Muscle of leg (tissue), 11 donors: Measurements from ENCODE around the gene LGALS3BP. TPM values are rescaled to one million over a fixed set of nuclear protein-coding genes. Genes with fewer than 3 reads are reported as not detected.
"Not testable (repeated sequence)": the region's sequence is repeated elsewhere in the genome, so short reads cannot be mapped to it uniquely, and the experiment has no call there.

Experiments used
- DNase-seq: peaks from one replicate; pipeline ENCODE4 v3.0.0; 2013
- H3K27ac ChIP-seq: one replicate; pipeline ENCODE4 v1.5.1; 2013; ENCODE audit warnings: mild to moderate bottlenecking, low read length, control low read depth
- H3K27me3 ChIP-seq: one replicate; pipeline ENCODE4 v1.6.1; 2013; ENCODE audit warnings: low read length; ENCODE audit not compliant: control insufficient read depth, insufficient read depth
- H3K36me3 ChIP-seq: one replicate; pipeline ENCODE4 v1.6.1; 2013; ENCODE audit warnings: low read length; ENCODE audit not compliant: control insufficient read depth, insufficient read depth
- H3K4me1 ChIP-seq: one replicate; pipeline ENCODE4 v1.6.1; 2013; ENCODE audit warnings: low read length; ENCODE audit not compliant: control insufficient read depth, insufficient read depth
- H3K4me3 ChIP-seq: one replicate; pipeline ENCODE4 v1.5.1; 2013; ENCODE audit warnings: low read length, control low read depth
- H3K9me3 ChIP-seq: replicated peaks from 2 replicates; pipeline ENCODE4 v1.6.1; 2013; ENCODE audit warnings: low read depth, low read length; ENCODE audit not compliant: control insufficient read depth
- WGBS: methylation state at CpG from one replicate; pipeline ENCODE4 v1.1.5; 2013; ENCODE audit warnings: missing lambda C conversion rate; ENCODE audit not compliant: insufficient coverage; 5-methylcytosine and 5-hydroxymethylcytosine counted together
- polyA plus RNA-seq, 8 donors: library from polyadenylated mRNA; unstranded; fragments of 120-200 nt; gene quantifications; one replicate each; pipeline versions ENCODE4 v1.2.1 to v1.2.3, GENCODE V29; 2013; ENCODE audit warnings: inconsistent platforms in 1 of 8, low replicate concordance in 1 of 8; ENCODE audit not compliant: insufficient read length in 8 of 8, insufficient read depth in 1 of 8
- total RNA-seq: library from RNA; stranded (reverse); fragments of 120-200 nt; gene quantifications from one replicate; pipeline ENCODE4 v1.2.4, GENCODE V29; 2013

Gene LGALS3BP
- total and polyA plus RNA-seq, 9 donors, result 31.9 to 78.6 (median 57.4) TPM

DNA sequence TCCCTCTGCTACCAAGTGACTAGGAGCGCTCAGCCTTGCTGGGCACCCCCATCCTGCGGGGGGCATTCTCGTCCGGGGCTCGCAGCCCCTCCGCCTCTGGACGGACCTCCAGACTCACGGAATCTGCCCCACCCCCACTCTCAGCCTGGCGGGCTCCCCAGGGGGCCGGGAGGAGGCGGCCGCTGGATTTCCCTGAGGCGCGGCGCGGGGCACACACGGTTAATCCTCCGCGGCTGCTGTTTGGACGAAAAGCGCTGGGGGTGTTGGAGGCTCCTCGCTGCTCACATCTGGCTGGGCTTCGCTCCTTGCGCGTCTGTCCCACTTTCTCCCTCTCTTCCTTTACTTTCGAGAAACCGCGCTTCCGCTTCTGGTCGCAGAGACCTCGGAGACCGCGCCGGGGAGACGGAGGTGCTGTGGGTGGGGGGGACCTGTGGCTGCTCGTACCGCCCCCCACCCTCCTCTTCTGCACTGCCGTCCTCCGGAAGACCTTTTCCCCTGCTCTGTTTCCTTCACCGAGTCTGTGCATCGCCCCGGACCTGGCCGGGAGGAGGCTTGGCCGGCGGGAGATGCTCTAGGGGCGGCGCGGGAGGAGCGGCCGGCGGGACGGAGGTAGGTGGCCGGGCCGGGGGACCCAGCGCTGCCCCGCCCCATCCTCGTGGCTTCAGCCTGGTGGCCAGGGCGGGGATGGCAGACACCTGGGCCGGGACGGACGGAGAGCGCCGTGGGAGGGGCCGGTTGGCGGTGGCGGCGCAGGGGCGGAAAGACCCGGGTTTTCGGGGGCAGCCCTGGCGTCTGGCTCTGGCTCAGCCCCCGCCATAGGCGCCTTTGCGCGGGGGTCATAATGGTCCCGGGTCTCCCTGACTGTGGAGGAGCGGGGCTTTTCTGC lies 44.4 kb upstream of the LGALS3BP start, which contains the start of gene C1QTNF1:
Gene C1QTNF1 (plus strand): TSS at position 284 of the 886 bp plus-strand sequence. CDS start 19,800 bp downstream, outside the sequence.
- Histone ChIP-seq H3K9me3 (no peaks in the 10 kb centered on the region), H3K36me3 (no peaks in the 10 kb centered on the region), H3K4me3 (peak within 1 kb of the TSS; percentile 51), H3K27ac (no peak within 1 kb of the TSS), H3K4me1 (peaks cover 55% of the 10 kb centered on the region), H3K27me3 (peaks cover 88% of the 10 kb centered on the region)
- peak; percentile 88 for DNase-seq
- 2% methylated on average over 59 of the region's 77 CpGs for WGBS

DNA sequence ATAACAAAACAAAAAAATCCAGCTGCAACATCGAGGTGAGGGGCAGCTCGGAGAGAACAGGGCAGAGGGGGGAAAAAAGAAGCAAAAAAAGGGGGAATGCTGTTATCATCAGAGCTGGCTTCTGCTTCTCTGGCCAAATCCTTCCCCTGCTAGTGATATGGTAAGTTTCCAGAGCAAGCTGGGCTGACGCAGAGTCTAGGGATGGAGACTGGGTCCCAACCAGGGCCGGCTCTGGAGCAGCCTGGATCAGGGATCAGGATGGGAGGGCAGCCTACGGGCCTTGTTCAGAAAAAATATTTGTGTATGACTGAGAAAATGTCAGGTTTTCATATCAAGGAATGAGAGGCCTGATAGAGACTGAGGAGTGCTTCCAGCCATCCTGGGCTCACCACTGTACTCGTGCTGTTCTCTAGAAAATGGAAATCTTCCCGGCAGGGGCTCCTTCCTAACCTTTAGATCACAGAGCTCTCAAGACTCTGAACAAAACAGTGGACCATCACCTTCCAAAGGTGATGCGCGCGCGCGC lies 43.5 kb upstream of the LGALS3BP start:
- no peak for DNase-seq

DNA sequence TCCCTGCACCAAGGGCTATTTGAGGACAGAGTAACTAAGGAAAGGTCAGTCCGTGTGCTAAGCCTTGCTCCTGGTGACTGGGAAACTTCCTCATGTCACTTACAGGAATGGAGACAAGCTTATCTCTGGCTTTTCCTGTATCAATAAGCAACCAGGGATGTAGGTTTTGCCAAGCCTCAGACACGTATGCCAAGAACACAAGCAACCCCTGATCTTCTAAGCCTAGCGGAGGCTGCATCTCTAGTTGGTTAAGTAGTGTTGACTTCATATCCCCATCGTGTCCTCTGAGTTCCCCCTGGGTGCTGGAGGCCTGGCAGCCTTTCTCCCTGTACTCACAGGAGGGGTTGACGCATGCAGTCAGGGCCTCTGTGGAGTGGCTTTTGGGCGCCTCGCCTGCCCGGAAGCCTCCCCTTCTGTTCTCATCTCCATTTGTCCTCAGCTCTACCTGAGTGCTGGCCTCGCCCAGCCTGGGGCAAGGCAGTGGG lies 42.8 kb upstream of the LGALS3BP start:
- Histone ChIP-seq H3K4me1 (peaks cover 47% of the 10 kb centered on the region), H3K4me3 (no peak overlapping the region), H3K27ac (no peak overlapping the region), H3K9me3 (no peaks in the 10 kb centered on the region), H3K27me3 (peaks cover 72% of the 10 kb centered on the region), H3K36me3 (no peaks in the 10 kb centered on the region)
- 82% methylated on average over 6 of the region's 9 CpGs for WGBS
- no peak for DNase-seq

More for the DNA sequence above, 43.5 kb upstream of the LGALS3BP start:
- Histone ChIP-seq H3K36me3 (no peaks in the 10 kb centered on the region), H3K4me1 (peaks cover 54% of the 10 kb centered on the region), H3K4me3 (no peak overlapping the region), H3K27ac (no peak overlapping the region), H3K27me3 (peaks cover 79% of the 10 kb centered on the region), H3K9me3 (no peaks in the 10 kb centered on the region)
- 74% methylated on average over 5 of the region's 12 CpGs for WGBS

DNA sequence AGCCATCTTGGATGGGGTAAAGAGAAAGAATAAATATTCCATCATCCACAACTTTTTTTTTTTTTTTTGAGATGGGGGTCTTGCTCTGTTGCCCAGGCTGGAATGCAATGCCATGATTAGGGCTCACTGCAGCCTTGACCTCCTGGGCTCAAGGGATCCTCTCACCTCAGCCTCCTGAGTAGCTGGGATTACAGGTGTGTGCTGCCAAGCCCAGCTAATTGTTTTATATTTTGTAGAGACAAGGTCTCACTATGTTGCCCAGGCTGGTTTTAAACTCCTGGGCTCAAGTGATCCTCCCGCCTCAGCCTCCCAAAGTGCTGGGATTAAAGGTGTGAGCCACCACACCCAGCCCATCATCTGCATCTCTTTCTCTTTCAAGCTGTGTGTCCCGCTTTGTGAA lies 42.2 kb upstream of the LGALS3BP start:
- not testable (repeated sequence) for H3K36me3 ChIP-seq, H3K4me3 ChIP-seq, H3K9me3 ChIP-seq, DNase-seq, H3K27ac ChIP-seq
- 86% methylated on average over 2 of the region's 2 CpGs for WGBS
- Histone ChIP-seq H3K27me3 (peaks cover 66% of the 10 kb centered on the region), H3K4me1 (peaks cover 41% of the 10 kb centered on the region)

DNA sequence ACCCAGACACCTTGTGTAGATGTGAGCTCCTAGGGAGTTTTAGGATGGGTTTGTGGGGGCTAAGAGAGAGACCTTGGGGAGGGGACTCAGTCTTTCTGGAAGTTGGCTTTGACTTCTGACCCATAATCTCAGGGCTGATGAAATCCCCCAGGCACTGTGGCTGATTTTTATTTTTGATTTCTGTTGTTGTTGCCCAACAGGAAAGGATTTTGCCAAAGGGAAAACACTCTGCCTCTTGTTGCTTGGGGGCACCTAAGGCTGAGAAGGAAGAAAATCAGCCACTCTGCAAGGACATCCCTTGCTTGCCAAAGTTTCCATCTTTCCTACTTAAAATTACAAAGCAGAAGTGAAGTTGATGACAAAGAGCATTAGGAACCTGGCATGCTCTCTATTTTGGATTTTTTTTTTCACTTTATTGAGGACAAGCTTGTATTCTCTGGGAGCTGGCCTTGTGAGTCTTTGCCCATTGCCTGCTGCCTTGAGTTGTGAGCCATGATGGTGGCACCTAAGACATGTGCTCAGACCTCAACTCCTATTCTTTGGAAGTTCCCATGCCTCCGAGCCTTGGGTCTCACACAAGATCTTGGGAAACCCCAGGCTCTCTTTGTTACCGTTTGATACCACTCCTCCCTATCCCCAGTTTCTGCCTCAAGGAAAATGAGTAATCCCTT lies 41.0 kb upstream of the LGALS3BP start:
- H3K4me3 ChIP-seq, result no peak overlapping the region
- H3K27ac ChIP-seq, result no peak overlapping the region
- H3K36me3 ChIP-seq, result no peaks in the 10 kb centered on the region
- H3K9me3 ChIP-seq, result no peaks in the 10 kb centered on the region
- peaks cover 56% of the 10 kb centered on the region for H3K27me3 ChIP-seq
- no peak for DNase-seq
- WGBS, result no CpG with 5 or more reads among the region's 2 CpGs
- peaks cover 33% of the 10 kb centered on the region for H3K4me1 ChIP-seq

DNA sequence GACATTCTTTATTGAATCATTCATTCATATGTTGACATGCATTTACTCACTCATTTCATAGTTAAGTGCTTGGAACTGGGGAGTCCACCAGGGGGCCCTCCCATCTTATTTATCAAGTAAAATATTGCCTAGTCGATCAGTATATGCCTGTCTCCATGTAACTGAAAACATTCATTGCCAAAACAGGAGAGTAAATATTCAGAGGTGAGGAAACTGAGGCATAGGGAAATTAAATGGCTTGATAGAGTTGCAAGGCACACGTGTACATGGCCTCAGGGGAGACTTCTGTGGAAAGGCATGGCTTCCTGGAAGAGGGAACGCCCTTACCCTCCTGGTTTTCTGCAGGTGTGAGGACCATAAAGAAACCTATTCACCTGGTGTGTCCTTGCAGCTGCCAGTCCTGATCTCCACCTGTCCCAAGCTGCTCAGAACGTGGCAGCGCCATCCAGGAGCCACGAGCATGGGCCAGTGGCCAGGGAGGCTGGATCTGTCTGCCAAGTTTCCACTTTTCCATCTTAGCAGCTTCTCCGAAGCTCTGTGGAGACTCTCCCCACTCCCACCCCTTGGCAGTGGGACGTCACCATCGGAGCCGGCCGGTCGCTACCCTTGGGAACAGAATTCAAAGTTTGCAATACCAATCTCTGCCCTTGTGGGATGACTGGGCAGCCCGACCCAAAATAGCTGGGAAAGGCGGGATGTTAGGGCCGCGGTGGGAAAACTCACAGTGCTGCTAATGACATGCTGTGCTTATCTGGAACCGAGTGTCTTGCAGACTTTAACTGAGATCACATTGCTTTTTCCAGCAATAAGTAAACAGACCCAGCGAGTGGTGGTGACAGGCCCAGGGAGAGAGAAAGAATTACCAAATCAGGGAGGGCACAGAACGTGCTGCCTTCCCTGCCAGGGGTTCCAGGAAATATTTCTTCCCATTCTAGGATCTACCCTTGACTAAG lies 40.2 kb upstream of the LGALS3BP start:
- peak; percentile 80 for DNase-seq
- H3K27ac ChIP-seq, result no peak overlapping the region
- H3K36me3 ChIP-seq, result no peaks in the 10 kb centered on the region
- no peak overlapping the region for H3K4me3 ChIP-seq
- 26% methylated on average over 14 of the region's 19 CpGs for WGBS
- H3K4me1 ChIP-seq, result peaks cover 26% of the 10 kb centered on the region
- no peaks in the 10 kb centered on the region for H3K9me3 ChIP-seq
- H3K27me3 ChIP-seq, result peaks cover 49% of the 10 kb centered on the region

DNA sequence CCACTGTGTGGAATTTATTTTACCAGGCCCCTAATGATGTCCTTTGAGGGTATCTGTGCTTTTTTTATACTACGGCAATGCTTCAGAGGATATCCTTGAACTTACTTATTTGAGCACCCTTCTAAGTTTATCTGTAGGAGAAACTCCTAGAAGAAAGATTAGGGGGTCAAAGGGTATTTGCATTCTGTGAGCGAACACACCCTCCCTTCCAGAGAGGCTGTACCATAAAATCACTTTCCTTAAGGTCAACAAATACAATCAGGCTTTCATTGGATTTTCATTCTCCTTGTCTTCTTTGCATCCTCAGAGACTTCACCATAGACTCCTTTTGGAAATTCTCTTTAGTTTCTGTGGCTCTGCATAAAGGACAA lies 39.5 kb upstream of the LGALS3BP start:
- no peak for DNase-seq
- Histone ChIP-seq H3K4me3 (no peak overlapping the region), H3K4me1 (peaks cover 19% of the 10 kb centered on the region), H3K27me3 (peaks cover 42% of the 10 kb centered on the region), H3K36me3 (no peaks in the 10 kb centered on the region), H3K9me3 (no peaks in the 10 kb centered on the region), H3K27ac (no peak overlapping the region)
- WGBS, result no CpG with 5 or more reads among the region's 2 CpGs

DNA sequence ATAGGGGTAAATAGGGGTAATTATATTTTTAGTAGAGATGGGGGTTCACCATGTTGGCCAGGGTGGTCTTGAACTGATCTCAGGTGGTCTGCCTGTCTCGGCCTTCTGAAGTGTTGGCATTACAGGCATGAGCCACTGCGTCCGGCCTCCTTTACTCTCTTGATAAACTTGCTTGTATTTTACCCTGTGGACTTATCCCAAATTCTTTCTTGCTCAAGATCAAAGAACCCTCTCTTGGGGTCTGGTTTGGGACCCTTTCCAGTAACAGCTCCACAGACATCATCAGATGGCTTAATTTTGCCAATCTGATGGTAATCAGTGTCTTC lies 38.6 kb upstream of the LGALS3BP start:
- Histone ChIP-seq H3K27ac (no peak overlapping the region), H3K9me3 (no peaks in the 10 kb centered on the region), H3K4me3 (no peak overlapping the region), H3K4me1 (peaks cover 11% of the 10 kb centered on the region), H3K36me3 (no peaks in the 10 kb centered on the region), H3K27me3 (peaks cover 33% of the 10 kb centered on the region)
- 96% methylated on average over 3 of the region's 3 CpGs for WGBS
- DNase-seq, result no peak

DNA sequence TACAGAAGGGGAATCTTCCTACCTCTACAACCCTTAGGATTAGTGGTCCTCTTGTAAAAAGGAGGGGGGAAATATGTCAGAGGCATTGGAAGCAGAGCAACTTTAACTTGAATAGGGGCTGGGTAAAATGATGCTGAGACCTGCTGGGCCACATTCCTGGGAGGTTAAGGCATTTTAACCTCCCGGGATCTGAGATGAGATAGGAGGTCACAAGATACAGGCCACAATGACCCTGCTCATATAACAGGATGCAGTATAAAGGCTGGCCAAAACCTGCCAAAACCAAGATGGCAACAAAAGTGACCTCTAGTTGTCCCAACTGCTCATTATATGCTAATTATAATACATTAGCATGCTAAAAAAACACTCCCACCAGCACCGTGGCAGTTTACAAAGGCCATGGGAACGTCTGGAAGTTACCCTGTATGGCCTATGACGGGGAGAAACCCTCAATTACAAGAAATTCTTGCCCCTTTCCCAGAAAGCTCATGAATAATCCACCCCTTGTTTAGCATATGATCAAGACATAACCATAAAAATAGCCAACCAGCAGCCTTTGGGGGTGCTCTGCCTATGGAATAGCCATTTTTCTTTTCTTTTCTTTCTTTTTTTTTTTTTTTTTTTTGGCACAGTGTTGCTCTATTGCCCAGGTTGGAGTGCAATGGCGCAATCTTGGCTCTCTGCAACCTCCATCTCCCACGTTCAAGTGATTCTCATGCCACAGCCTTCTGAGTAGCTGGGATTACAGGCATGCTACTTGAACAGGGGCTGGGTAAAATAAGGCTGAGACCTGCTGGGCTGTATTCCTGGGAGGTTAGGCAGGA lies 38.0 kb upstream of the LGALS3BP start:
- no peak for DNase-seq
- no peak overlapping the region for H3K4me3 ChIP-seq
- H3K9me3 ChIP-seq, result no peaks in the 10 kb centered on the region
- H3K4me1 ChIP-seq, result peaks cover 11% of the 10 kb centered on the region
- H3K27me3 ChIP-seq, result peaks cover 27% of the 10 kb centered on the region
- no peak overlapping the region for H3K27ac ChIP-seq
- no peaks in the 10 kb centered on the region for H3K36me3 ChIP-seq
- 67% methylated on average over 1 of the region's 6 CpGs for WGBS
